Transverse colon (tissue), 4 donors: ENCODE data around the gene TRDN. TPM values are rescaled to one million over a fixed set of nuclear protein-coding genes. Genes with fewer than 3 reads are reported as not detected.

ENCODE experiments used
- DNase-seq: peaks from one replicate; pipeline ENCODE4 v3.0.0-alpha.2; 2019
- H3K27ac ChIP-seq, 4 donors: fragments of 200-600 bp; sonication (generic); 2 replicates each; pipeline ENCODE4 v1.5.1; 2016 to 2018; ENCODE audit warnings: inconsistent platforms in 4 of 4
- H3K27me3 ChIP-seq: fragments of 200-600 bp; sonication (generic); 2 replicates; pipeline ENCODE4 v1.5.1; 2017; ENCODE audit warnings: inconsistent platforms
- H3K36me3 ChIP-seq, 4 donors: fragments of 200-600 bp; sonication (generic); 2 replicates each; pipeline ENCODE4 v1.5.1; 2017 to 2019; ENCODE audit warnings: inconsistent platforms in 4 of 4
- H3K4me1 ChIP-seq, 4 donors: fragments of 200-600 bp; sonication (generic); 2 replicates each; pipeline ENCODE4 v1.5.1; 2017 to 2020; ENCODE audit warnings: inconsistent platforms in 4 of 4
- H3K4me3 ChIP-seq, 4 donors: fragments of 200-600 bp; sonication (generic); 1 replicate in 1 of 4; 2 replicates in 3 of 4; pipeline versions ENCODE4 v1.5.1 to v1.6.1; 2017 to 2019; ENCODE audit warnings: inconsistent platforms in 4 of 4
- H3K9me3 ChIP-seq, 2 donors: fragments of 200-600 bp; sonication (generic); 2 replicates each; pipeline ENCODE4 v1.5.1; 2017 to 2019; ENCODE audit warnings: inconsistent platforms in 2 of 2
- EP300 ChIP-seq: sonication (generic); formaldehyde crosslinking; IDR thresholded peaks from one replicate; pipeline ENCODE4 v1.6.1; 2017; ENCODE audit warnings: antibody characterized with exemption, low read depth
- POLR2A ChIP-seq: fragments of 450-650 bp; IDR thresholded peaks from one replicate; pipeline ENCODE4 v1.6.1; 2016; ENCODE audit warnings: antibody characterized with exemption, mild to moderate bottlenecking, moderate library complexity
- POLR2AphosphoS5 ChIP-seq, 3 donors: sonication (generic); formaldehyde crosslinking; IDR thresholded peaks; one replicate each; pipeline ENCODE4 v1.6.1; 2016; ENCODE audit warnings: antibody characterized with exemption in 3 of 3
- WGBS, 2 donors: methylation state at CpG; one replicate each; pipeline ENCODE4 v1.1.5; 2018; ENCODE audit warnings: low coverage in 1 of 2; 5-methylcytosine and 5-hydroxymethylcytosine counted together
- in situ Hi-C, 4 donors: fragments of 200-750 bp; cut with MboI; loops; one replicate each; pipeline versions ENCODE4 v1.15.0 to v1.15.1; 2017; ENCODE audit warnings: low sequenced_read_pairs in 3 of 4, low pct_ligation_motif_present in 1 of 4, low pct_unique_long_range_greater_than_20kb in 1 of 4
- intact Hi-C: fragments of 100-400 bp; cut with DNase I; formaldehyde crosslinking; loops from one replicate; pipeline ENCODE4 v1.15.1; 2023; ENCODE audit warnings: low total_unique reads
- total RNA-seq, 4 donors: library from RNA; depleted of rRNA; stranded (reverse); fragments of >200 nt; gene quantifications; one replicate each; pipeline ENCODE4 v1.1.0, GENCODE V29; 2016
- TF ChIP-seq, protein P1 (sequence below), 5 experiments: fragments of 200-600 bp in 3 of 5; fragments of 450-650 bp in 2 of 5; sonication (generic) in 3 of 5; IDR thresholded peaks; 1 replicate in 2 of 5; 2 replicates in 3 of 5; pipeline ENCODE4 v1.5.1; 2016 to 2017; ENCODE audit warnings: antibody characterized with exemption in 5 of 5, inconsistent platforms in 3 of 5, mild to moderate bottlenecking in 2 of 5, moderate library complexity in 1 of 5

The TRDN gene
- total RNA-seq, 4 donors from 2014 or later: 0.14 TPM; not detected in 3

DNA sequence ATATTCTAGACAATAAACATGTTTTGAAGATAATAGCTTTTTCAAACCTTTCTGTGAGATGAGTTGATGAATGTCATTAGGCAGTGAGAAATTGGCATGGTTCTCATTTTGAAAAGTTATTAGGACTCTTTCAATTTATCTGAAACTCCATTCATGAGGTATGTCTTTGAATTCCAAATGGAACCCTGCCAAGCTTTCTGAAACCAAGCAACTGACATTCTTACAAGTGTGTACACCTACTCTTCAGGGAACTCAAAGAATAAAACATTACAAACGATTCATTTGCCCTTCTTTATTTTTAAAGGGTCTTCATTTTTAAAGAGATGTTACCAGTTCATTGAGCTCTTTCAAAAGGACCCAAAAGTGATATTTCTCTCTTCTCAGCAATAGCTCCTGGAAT is 2.1 kb upstream of the TRDN start:
- in situ Hi-C loops (no loop called here), intact Hi-C loops (no loop called here)
- Histone ChIP-seq H3K36me3 (no peaks in the 10 kb centered on the region), H3K27me3 (no peaks in the 10 kb centered on the region), H3K9me3 (no peaks in the 10 kb centered on the region), H3K4me1 (no peaks in the 10 kb centered on the region), H3K4me3 (no peak overlapping the region), H3K27ac (no peak overlapping the region)
- DNase-seq: no peak
- TF ChIP-seq POLR2A (no peak), EP300 (no peak), POLR2AphosphoS5 (IDR thresholded peaks at IDR 0.05) (no peak)
- TF ChIP-seq, protein P1, sequence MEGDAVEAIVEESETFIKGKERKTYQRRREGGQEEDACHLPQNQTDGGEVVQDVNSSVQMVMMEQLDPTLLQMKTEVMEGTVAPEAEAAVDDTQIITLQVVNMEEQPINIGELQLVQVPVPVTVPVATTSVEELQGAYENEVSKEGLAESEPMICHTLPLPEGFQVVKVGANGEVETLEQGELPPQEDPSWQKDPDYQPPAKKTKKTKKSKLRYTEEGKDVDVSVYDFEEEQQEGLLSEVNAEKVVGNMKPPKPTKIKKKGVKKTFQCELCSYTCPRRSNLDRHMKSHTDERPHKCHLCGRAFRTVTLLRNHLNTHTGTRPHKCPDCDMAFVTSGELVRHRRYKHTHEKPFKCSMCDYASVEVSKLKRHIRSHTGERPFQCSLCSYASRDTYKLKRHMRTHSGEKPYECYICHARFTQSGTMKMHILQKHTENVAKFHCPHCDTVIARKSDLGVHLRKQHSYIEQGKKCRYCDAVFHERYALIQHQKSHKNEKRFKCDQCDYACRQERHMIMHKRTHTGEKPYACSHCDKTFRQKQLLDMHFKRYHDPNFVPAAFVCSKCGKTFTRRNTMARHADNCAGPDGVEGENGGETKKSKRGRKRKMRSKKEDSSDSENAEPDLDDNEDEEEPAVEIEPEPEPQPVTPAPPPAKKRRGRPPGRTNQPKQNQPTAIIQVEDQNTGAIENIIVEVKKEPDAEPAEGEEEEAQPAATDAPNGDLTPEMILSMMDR (IDR thresholded peaks at IDR 0.05): no peak
- 44 to 48% methylated on average over 1 of the region's 1 CpG for WGBS, 2 donors

DNA sequence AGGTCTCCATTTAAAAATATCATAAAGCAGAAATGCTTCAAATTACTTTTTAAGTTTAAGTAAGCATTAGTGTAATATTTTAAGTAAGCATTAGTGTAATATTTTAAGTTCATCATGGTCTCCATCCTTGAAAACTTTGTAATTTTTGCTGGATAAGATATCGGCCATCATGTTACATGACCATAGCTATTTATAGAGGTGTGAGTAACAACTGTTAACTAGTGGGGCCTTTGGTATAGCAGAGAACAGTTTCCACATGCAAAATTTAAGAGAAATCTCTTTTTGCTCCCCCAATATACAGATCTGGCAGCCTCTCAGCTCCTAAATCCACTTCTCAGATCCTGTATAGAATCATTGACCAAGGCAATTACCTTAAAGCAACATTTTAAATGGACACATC is 468 bp downstream of the TRDN start:
- Histone ChIP-seq H3K27ac (no peak overlapping the region), H3K36me3 (no peaks in the 10 kb centered on the region), H3K4me1 (no peaks in the 10 kb centered on the region), H3K4me3 (no peak overlapping the region), H3K27me3 (no peaks in the 10 kb centered on the region), H3K9me3 (no peaks in the 10 kb centered on the region)
- 69 to 78% methylated on average over 1 of the region's 1 CpG for WGBS, 2 donors
- in situ Hi-C loops: no loop called here
- TF ChIP-seq EP300: no peak
- no peak for TF ChIP-seq POLR2AphosphoS5 (IDR thresholded peaks at IDR 0.05)
- no peak for TF ChIP-seq POLR2A
- TF ChIP-seq, protein P1 (IDR thresholded peaks at IDR 0.05): no peak
- intact Hi-C loops: no loop called here
- no peak for DNase-seq

DNA sequence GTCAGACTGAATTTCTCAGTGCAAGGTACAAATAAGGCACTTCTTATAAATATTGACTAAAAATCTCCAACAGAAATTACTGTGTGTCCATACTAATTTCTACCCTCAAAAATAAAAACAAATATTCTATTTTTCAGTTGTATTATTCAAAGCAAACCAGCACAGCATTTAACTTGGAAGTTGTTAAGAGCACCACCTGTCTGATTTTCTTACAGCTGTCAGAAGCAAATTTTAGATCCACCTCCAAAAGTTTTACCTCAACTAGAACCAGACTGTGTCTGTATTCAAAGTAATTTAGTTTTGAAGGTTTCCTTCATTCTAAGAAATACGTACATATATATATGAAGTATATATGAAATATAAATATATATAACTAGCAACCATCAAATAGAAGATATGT is 1.2 kb downstream of the TRDN start:
- H3K27me3 ChIP-seq: no peaks in the 10 kb centered on the region
- intact Hi-C loops (no loop called here), in situ Hi-C loops (no loop called here)
- H3K4me1 ChIP-seq: no peaks in the 10 kb centered on the region
- DNase-seq: no peak
- H3K36me3 ChIP-seq: no peaks in the 10 kb centered on the region
- no peak overlapping the region for H3K27ac ChIP-seq
- H3K9me3 ChIP-seq: no peaks in the 10 kb centered on the region
- TF ChIP-seq POLR2AphosphoS5 (IDR thresholded peaks at IDR 0.05): no peak
- TF ChIP-seq EP300: no peak
- TF ChIP-seq, protein P1 (IDR thresholded peaks at IDR 0.05): no peak
- TF ChIP-seq POLR2A: no peak
- no peak overlapping the region for H3K4me3 ChIP-seq
- WGBS, 2 donors: 79 to 93% methylated on average over 1 of the region's 1 CpG

DNA sequence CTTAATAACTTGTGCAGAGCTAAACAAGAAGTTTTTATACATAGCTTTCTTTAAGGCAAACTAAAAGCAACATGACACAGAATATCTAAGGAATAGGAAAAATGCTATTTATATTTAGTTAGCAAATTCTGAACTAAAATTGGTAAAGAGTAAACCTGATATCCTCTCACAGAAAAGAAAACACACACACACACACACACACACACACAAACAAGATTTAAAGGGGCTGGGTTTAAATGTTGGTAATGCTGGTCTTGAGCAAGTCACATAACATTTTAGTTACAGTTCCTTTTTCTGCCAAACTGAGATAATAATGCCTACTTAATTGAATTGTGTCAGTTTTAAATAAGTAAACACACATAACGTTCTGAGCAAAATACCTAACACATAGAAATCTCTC is 1.6 kb downstream of the TRDN start:
- no peaks in the 10 kb centered on the region for H3K4me1 ChIP-seq
- WGBS, 2 donors: 38 to 42% methylated on average over 1 of the region's 1 CpG
- H3K27me3 ChIP-seq: no peaks in the 10 kb centered on the region
- H3K4me3 ChIP-seq: no peak overlapping the region
- H3K9me3 ChIP-seq: no peaks in the 10 kb centered on the region
- no peak overlapping the region for H3K27ac ChIP-seq
- in situ Hi-C loops: no loop called here
- intact Hi-C loops: no loop called here
- no peaks in the 10 kb centered on the region for H3K36me3 ChIP-seq
- DNase-seq: no peak
- TF ChIP-seq, protein P1 (IDR thresholded peaks at IDR 0.05): no peak
- TF ChIP-seq POLR2AphosphoS5 (IDR thresholded peaks at IDR 0.05) (no peak), EP300 (no peak), POLR2A (no peak)
